ENCODE measurements around the gene TMEM178B. TPM values are rescaled to one million over a fixed set of nuclear protein-coding genes. Genes with fewer than 3 reads are reported as not detected.

The TMEM178B gene
- total RNA-seq, 1 experiment from 2014 or later = not detected

DNA sequence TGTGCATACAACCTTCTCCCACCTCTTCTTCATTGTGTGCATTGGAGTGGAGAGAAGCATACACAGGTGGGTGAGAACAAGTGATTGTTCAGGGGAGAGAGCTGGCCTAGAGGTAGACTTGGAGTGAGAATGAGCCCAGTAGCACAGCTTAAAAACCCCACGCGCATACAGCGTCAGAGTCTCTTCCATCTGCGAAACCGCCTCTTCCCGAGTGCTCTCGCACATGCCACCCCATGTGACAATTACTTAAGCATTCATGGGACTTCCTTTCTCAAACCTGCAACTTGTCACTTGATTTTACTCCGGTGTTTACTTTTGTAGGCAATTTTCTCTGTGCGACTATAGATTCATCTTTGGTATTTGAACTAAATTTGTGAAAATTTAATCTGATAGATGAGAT, 300.6 kb downstream of the TMEM178B start:
- no peak overlapping the region for H3K27ac Mint-ChIP-seq (ENCODE audit: low read depth, unreplicated experiment)
- no peaks in the 10 kb centered on the region for H3K27me3 Mint-ChIP-seq (ENCODE audit: insufficient read depth, unreplicated experiment)
- no peaks in the 10 kb centered on the region for H3K4me1 Mint-ChIP-seq (ENCODE audit: insufficient read depth, unreplicated experiment)
- BruUV-seq (replicated peaks) = no TSS peak
- H3K36me3 Mint-ChIP-seq (ENCODE audit: insufficient read depth, unreplicated experiment) = no peaks in the 10 kb centered on the region
- CTCF ChIA-PET = no interaction called here
- H3K4me3 Mint-ChIP-seq (ENCODE audit: unreplicated experiment) = no peak overlapping the region
- no peak for DNase-seq (ENCODE audit: unreplicated experiment)
- intact Hi-C loops (cut with micrococcal nuclease) = no loop called here
- peaks cover 12% of the 10 kb centered on the region for H3K9me3 Mint-ChIP-seq (ENCODE audit: unreplicated experiment)
- POLR2A ChIA-PET = no interaction called here
- TF ChIP-seq, protein P1, sequence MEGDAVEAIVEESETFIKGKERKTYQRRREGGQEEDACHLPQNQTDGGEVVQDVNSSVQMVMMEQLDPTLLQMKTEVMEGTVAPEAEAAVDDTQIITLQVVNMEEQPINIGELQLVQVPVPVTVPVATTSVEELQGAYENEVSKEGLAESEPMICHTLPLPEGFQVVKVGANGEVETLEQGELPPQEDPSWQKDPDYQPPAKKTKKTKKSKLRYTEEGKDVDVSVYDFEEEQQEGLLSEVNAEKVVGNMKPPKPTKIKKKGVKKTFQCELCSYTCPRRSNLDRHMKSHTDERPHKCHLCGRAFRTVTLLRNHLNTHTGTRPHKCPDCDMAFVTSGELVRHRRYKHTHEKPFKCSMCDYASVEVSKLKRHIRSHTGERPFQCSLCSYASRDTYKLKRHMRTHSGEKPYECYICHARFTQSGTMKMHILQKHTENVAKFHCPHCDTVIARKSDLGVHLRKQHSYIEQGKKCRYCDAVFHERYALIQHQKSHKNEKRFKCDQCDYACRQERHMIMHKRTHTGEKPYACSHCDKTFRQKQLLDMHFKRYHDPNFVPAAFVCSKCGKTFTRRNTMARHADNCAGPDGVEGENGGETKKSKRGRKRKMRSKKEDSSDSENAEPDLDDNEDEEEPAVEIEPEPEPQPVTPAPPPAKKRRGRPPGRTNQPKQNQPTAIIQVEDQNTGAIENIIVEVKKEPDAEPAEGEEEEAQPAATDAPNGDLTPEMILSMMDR (IDR thresholded peaks at IDR 0.05; ENCODE audit: unreplicated experiment) = no peak

DNA sequence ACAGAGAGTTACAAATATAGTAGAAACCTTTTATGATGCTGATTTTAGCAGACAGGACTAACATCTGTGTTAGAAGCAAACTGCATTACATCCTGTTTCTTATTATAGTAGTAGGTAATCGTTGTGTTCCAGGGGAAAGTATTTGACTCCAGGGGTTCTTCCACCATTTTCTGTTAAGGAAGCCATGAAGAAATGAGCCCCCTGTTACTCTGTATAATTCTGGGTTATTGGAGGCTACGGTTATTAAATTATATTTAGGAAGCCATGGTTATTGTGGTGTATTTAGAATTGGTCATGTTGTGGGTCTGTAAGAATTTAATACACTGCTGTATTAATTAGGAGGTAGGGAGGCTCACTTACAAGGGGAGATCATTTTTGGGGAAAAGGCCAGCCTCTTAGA, 301.6 kb downstream of the TMEM178B start:
- H3K4me1 Mint-ChIP-seq (ENCODE audit: insufficient read depth, unreplicated experiment) = no peaks in the 10 kb centered on the region
- BruUV-seq (replicated peaks) = no TSS peak
- ChIA-PET CTCF (no interaction called here), POLR2A (no interaction called here)
- TF ChIP-seq, protein P1 (IDR thresholded peaks at IDR 0.05; ENCODE audit: unreplicated experiment) = no peak
- intact Hi-C loops (cut with micrococcal nuclease) = no loop called here
- H3K27me3 Mint-ChIP-seq (ENCODE audit: insufficient read depth, unreplicated experiment) = no peaks in the 10 kb centered on the region
- H3K9me3 Mint-ChIP-seq (ENCODE audit: unreplicated experiment) = peaks cover 12% of the 10 kb centered on the region
- DNase-seq (ENCODE audit: unreplicated experiment) = no peak
- no peak overlapping the region for H3K27ac Mint-ChIP-seq (ENCODE audit: low read depth, unreplicated experiment)
- no peak overlapping the region for H3K4me3 Mint-ChIP-seq (ENCODE audit: unreplicated experiment)
- H3K36me3 Mint-ChIP-seq (ENCODE audit: insufficient read depth, unreplicated experiment) = no peaks in the 10 kb centered on the region

DNA sequence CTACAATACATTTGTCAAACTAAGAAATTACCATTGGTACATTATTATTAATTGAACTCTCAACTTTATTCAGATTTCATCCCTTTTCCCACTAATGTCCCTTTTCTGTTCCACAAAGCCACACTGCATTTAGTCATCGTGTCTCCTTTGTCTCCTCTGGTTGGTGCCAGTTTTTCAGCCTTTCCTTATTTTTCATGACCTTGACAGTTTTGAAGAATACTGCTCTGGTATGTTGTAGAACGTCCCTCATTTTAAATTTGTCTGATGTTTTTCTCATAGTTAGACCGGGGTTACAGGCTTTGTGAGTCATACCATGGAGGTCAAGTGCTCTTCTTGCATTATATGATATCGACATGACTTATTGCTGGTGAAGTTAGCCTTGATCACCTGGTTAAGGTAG, 304.0 kb downstream of the TMEM178B start:
- Mint-ChIP-seq H3K9me3 (ENCODE audit: unreplicated experiment) (no peaks in the 10 kb centered on the region), H3K36me3 (ENCODE audit: insufficient read depth, unreplicated experiment) (no peaks in the 10 kb centered on the region), H3K27me3 (ENCODE audit: insufficient read depth, unreplicated experiment) (no peaks in the 10 kb centered on the region), H3K4me1 (ENCODE audit: insufficient read depth, unreplicated experiment) (no peaks in the 10 kb centered on the region), H3K4me3 (ENCODE audit: unreplicated experiment) (no peak overlapping the region), H3K27ac (ENCODE audit: low read depth, unreplicated experiment) (no peak overlapping the region)
- CTCF ChIA-PET = no interaction called here
- intact Hi-C loops (cut with micrococcal nuclease) = no loop called here
- no TSS peak for BruUV-seq (replicated peaks)
- TF ChIP-seq, protein P1 (IDR thresholded peaks at IDR 0.05; ENCODE audit: unreplicated experiment) = no peak
- DNase-seq (ENCODE audit: unreplicated experiment) = no peak
- POLR2A ChIA-PET = interaction anchor here (0.6 kb wide), 1 partner anchor 306 kb away, joined by 3 read pairs; no protein-coding TSS in a partner anchor

DNA sequence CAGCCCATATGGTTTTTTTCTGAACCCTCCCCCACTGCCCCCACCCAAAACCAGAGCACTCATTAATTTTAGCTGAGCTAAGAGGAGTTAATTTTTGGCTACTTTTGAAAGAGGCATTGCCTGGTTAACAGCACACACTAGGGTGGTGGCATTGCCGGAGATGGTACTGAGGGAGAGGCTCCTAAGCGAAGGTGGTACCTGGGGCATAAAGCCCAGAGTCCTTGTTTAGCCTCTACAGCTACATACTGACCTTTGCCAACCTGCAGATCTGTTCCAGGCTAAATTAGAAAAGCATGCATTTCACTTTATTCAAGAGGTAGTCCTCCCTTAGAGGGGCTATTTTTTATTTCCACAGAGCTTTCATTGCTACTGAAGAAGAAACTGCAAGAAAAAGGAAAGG, 304.5 kb downstream of the TMEM178B start:
- intact Hi-C loops (cut with micrococcal nuclease) = no loop called here
- Mint-ChIP-seq H3K9me3 (ENCODE audit: unreplicated experiment) (no peaks in the 10 kb centered on the region), H3K36me3 (ENCODE audit: insufficient read depth, unreplicated experiment) (no peaks in the 10 kb centered on the region), H3K27ac (ENCODE audit: low read depth, unreplicated experiment) (no peak overlapping the region), H3K4me1 (ENCODE audit: insufficient read depth, unreplicated experiment) (no peaks in the 10 kb centered on the region), H3K27me3 (ENCODE audit: insufficient read depth, unreplicated experiment) (no peaks in the 10 kb centered on the region), H3K4me3 (ENCODE audit: unreplicated experiment) (no peak overlapping the region)
- POLR2A ChIA-PET = interaction anchor here (0.6 kb wide), 1 partner anchor 306 kb away, joined by 3 read pairs; no protein-coding TSS in a partner anchor
- no peak for DNase-seq (ENCODE audit: unreplicated experiment)
- TF ChIP-seq, protein P1 (IDR thresholded peaks at IDR 0.05; ENCODE audit: unreplicated experiment) = no peak
- no TSS peak for BruUV-seq (replicated peaks)
- CTCF ChIA-PET = no interaction called here
